GM12878 (cell line): ENCODE results near the gene FAR2. TPM values are rescaled to one million over a fixed set of nuclear protein-coding genes. Genes with fewer than 3 reads are reported as not detected.

Source experiments
- ATAC-seq: fragments of 200-7000 bp; cut with Tn5 transposase; 3 replicates; pipeline ENCODE4 v1.9.1; 2020; ENCODE audit warnings: mild to moderate bottlenecking, moderate library complexity
- BruUV-seq: library from RNA; stranded (reverse); fragments of 400-500 nt; replicated peaks from 2 replicates; lab custom pipeline; 2021; lab: Mats Ljungman, UMichigan
- CTCF ChIA-PET: fragments of 300-600 bp; sonication (Branson Sonifier 250); formaldehyde crosslinking; extraction: SDS; loops from one replicate; lab custom pipeline; 2021; ENCODE audit warnings: inconsistent platforms; lab: Yijun Ruan, JAX
- POLR2A ChIA-PET: fragments of 350-600 bp; formaldehyde crosslinking; extraction: SDS; loops from one replicate; lab custom pipeline; 2021; ENCODE audit warnings: inconsistent platforms; lab: Charles Lee
- RAD21 ChIA-PET: fragments of 300-600 bp; sonication (Branson Sonifier 250); formaldehyde crosslinking; loops from one replicate; lab custom pipeline; 2023; ENCODE audit warnings: antibody characterized with exemption; ENCODE audit not compliant: unreplicated experiment; lab: Charles Lee
- SMC1A ChIA-PET: fragments of 300-600 bp; sonication (Branson Sonifier 250); formaldehyde crosslinking; loops from one replicate; lab custom pipeline; 2023; ENCODE audit not compliant: unreplicated experiment, uncharacterized antibody; lab: Charles Lee
- DNase-seq: peaks from one replicate; pipeline ENCODE4 v3.0.0-alpha.2; 2011; ENCODE audit warnings: low read depth, low spot score
- FAIRE-seq: peaks from 3 replicates; lab custom pipeline; 2011; peaks lifted over from hg19 to GRCh38; lab: Jason Lieb, UNC
- H2AFZ ChIP-seq: 2 replicates; pipeline ENCODE4 v1.6.0; 2011; ENCODE audit warnings: low read depth, low read length, control low read depth; ENCODE audit not compliant: control insufficient read depth
- H3K27ac ChIP-seq: 2 replicates; pipeline ENCODE4 v1.5.1; 2011; ENCODE audit warnings: control low read depth; ENCODE audit not compliant: control insufficient read depth, insufficient read depth
- H3K27me3 ChIP-seq, 2 experiments: replicated peaks in 1 of 2; 2 replicates each; pipeline versions ENCODE4 v1.6.0 to v1.6.1; 2011; ENCODE audit warnings: low read length in 1 of 2; ENCODE audit not compliant: control insufficient read depth in 2 of 2, insufficient read depth in 2 of 2
- H3K36me3 ChIP-seq, 2 experiments: 2 replicates each; pipeline ENCODE4 v1.5.1; 2011; ENCODE audit warnings: low read length in 1 of 2; ENCODE audit not compliant: control insufficient read depth in 2 of 2, insufficient read depth in 2 of 2
- H3K4me1 ChIP-seq: 2 replicates; pipeline ENCODE4 v1.6.1; 2011; ENCODE audit warnings: mild to moderate bottlenecking, low read length, moderate library complexity, mixed read lengths; ENCODE audit not compliant: control insufficient read depth, insufficient read depth
- H3K4me2 ChIP-seq: 2 replicates; pipeline ENCODE4 v1.6.0; 2011; ENCODE audit warnings: control low read depth; ENCODE audit not compliant: control insufficient read depth, insufficient read depth
- H3K4me3 ChIP-seq: fragments of 200-600 bp; sonication (generic); 2 replicates; pipeline ENCODE4 v1.5.1; 2016
- H3K79me2 ChIP-seq: 2 replicates; pipeline ENCODE4 v1.6.0; 2011; ENCODE audit warnings: low read length; ENCODE audit not compliant: control insufficient read depth, insufficient read depth
- H3K9ac ChIP-seq: 2 replicates; pipeline ENCODE4 v1.8.0; 2011; ENCODE audit warnings: low read length, control low read depth, mixed read lengths; ENCODE audit not compliant: control insufficient read depth, insufficient read depth
- H3K9me3 ChIP-seq: replicated peaks from 3 replicates; pipeline ENCODE4 v1.5.1; 2011; ENCODE audit warnings: mild to moderate bottlenecking, low read length; ENCODE audit not compliant: control insufficient read depth, insufficient read depth
- H4K20me1 ChIP-seq: 2 replicates; pipeline ENCODE4 v1.6.0; 2011; ENCODE audit not compliant: control insufficient read depth, insufficient read depth
- BRCA1 ChIP-seq: IDR thresholded peaks from 2 replicates; pipeline ENCODE4 v1.6.1; 2011; ENCODE audit warnings: low read depth, low read length, improper control_type of control experiment
- E2F4 ChIP-seq: IDR thresholded peaks from 2 replicates; pipeline ENCODE4 v1.6.1; 2012; ENCODE audit warnings: low read depth, low read length, improper control_type of control experiment
- FOXK2 ChIP-seq: fragments of 450-650 bp; IDR thresholded peaks from 2 replicates; pipeline ENCODE4 v1.6.1; 2017; ENCODE audit warnings: mild to moderate bottlenecking, moderate library complexity
- FOXM1 ChIP-seq: IDR thresholded peaks from 2 replicates; pipeline ENCODE4 v1.6.1; 2012; ENCODE audit warnings: low read depth, mild to moderate bottlenecking, inconsistent platforms, low read length, moderate library complexity
- MAX ChIP-seq: IDR thresholded peaks from 2 replicates; pipeline ENCODE4 v1.6.1; 2012; ENCODE audit warnings: low read depth, low read length, improper control_type of control experiment
- PAX8 ChIP-seq: fragments of 450-650 bp; IDR thresholded peaks from 2 replicates; pipeline ENCODE4 v1.6.1; 2017; ENCODE audit warnings: mild to moderate bottlenecking, moderate library complexity
- POU2F2 ChIP-seq: IDR thresholded peaks from 3 replicates; pipeline ENCODE4 v1.6.1; 2011; ENCODE audit warnings: low read depth, mild to moderate bottlenecking, low read length, borderline replicate concordance
- RAD21 ChIP-seq: IDR thresholded peaks from 2 replicates; pipeline ENCODE4 v1.6.1; 2011; ENCODE audit warnings: mild to moderate bottlenecking, low read depth, low read length, moderate library complexity; ENCODE audit not compliant: insufficient read depth
- RAD51 ChIP-seq: fragments of 450-650 bp; IDR thresholded peaks from 2 replicates; pipeline ENCODE4 v1.6.1; 2016; ENCODE audit warnings: moderate library complexity, mild to moderate bottlenecking, inconsistent platforms
- RB1 ChIP-seq: fragments of 450-650 bp; formaldehyde crosslinking; IDR thresholded peaks from 2 replicates; pipeline ENCODE4 v1.6.1; 2017; ENCODE audit warnings: mild to moderate bottlenecking, borderline replicate concordance
- STAT3 ChIP-seq: IDR thresholded peaks from 2 replicates; pipeline ENCODE4 v1.6.1; 2011; ENCODE audit warnings: low read depth, low read length, improper control_type of control experiment
- TCF12 ChIP-seq: IDR thresholded peaks from 2 replicates; pipeline ENCODE4 v1.6.1; 2011; ENCODE audit warnings: low read depth, mild to moderate bottlenecking, low read length
- ZNF217 ChIP-seq: fragments of 450-650 bp; IDR thresholded peaks from 2 replicates; pipeline ENCODE4 v1.6.1; 2017; ENCODE audit warnings: antibody characterized with exemption, mild to moderate bottlenecking
- WGBS: methylation state at CpG from one replicate; pipeline ENCODE4 v1.1.6; 2016; ENCODE audit warnings: low lambda C conversion rate; ENCODE audit not compliant: insufficient replicate concordance, insufficient coverage; ENCODE audit errors: missing lambda C conversion rate; 5-methylcytosine and 5-hydroxymethylcytosine counted together
- in situ Hi-C: fragments of 300-500 bp; cut with MboI; formaldehyde crosslinking; loops from 9 replicates; pipeline ENCODE4 v1.14.3; 2018; ENCODE audit warnings: mixed read lengths
- intact Hi-C: fragments of 100-400 bp; cut with micrococcal nuclease; formaldehyde crosslinking; loops from one replicate; pipeline ENCODE4 v1.14.2; 2022; ENCODE audit not compliant: unreplicated experiment
- polyA plus RNA-seq, 11 experiments: library from polyadenylated mRNA; depleted of rRNA in 4 of 11; unstranded in 6 of 11; stranded (reverse) in 5 of 11; fragments of >200 nt; fragmentation: Nextera tagmentation in 4 of 11; fragmentation: Illumina TruSeq in 1 of 11; extraction: Ambion mirVana in 4 of 11; extraction: Trizol in 1 of 11; gene quantifications; 1 replicate in 1 of 11; 2 replicates in 10 of 11; pipeline versions ENCODE4 v1.2.1 to v1.2.3, GENCODE V29; 2011 to 2016; ENCODE audit warnings: inconsistent platforms in 2 of 11, missing spikeins in 2 of 11, low read depth in 1 of 11
- total RNA-seq, 4 experiments: library from RNA; depleted of rRNA in 3 of 4; stranded (reverse); fragments of >200 nt in 3 of 4; fragmentation: Illumina TruSeq in 1 of 4; extraction: Trizol in 1 of 4; gene quantifications; 2 replicates each; pipeline versions ENCODE4 v1.2.1 to v1.2.3, GENCODE V29; 2013 to 2021
- TF ChIP-seq, protein P1 (sequence below): fragments of 450-650 bp; IDR thresholded peaks from 2 replicates; pipeline ENCODE4 v1.6.1; 2014; ENCODE audit warnings: mild to moderate bottlenecking

The FAR2 gene
- total and polyA plus RNA-seq, 10 of the 15 experiments (the other 5 are each of a cell fraction or from before 2014, with no cell fraction given): 0.50 to 1.1 (median 0.65) TPM

- no peak for DNase-seq
- ChIA-PET SMC1A (no interaction called here), CTCF (interaction anchor here (1.8 kb wide), 1 partner anchor 36 kb away, joined by 4 read pairs; no protein-coding TSS in a partner anchor), RAD21 (no interaction called here), POLR2A (no interaction called here)
- Histone ChIP-seq H2AFZ (no peak overlapping the region), H3K79me2 (no peaks in the 10 kb centered on the region), H3K27me3 (no peaks in the 10 kb centered on the region), H3K27ac (no peak overlapping the region), H3K36me3 (no peaks in the 10 kb centered on the region), H4K20me1 (no peaks in the 10 kb centered on the region), H3K4me3 (no peak overlapping the region), H3K4me2 (no peak overlapping the region), H3K9ac (no peak overlapping the region), H3K9me3 (no peaks in the 10 kb centered on the region), H3K4me1 (no peaks in the 10 kb centered on the region)
- no peak for ATAC-seq
- intact Hi-C loops (no loop called here), in situ Hi-C loops (no loop called here)
- no peak for TF ChIP-seq PAX8
- TF ChIP-seq FOXM1: no peak
- TF ChIP-seq TCF12: no peak
- TF ChIP-seq RB1: no peak
- no peak for TF ChIP-seq STAT3
- no peak for TF ChIP-seq RAD21
- TF ChIP-seq POU2F2: no peak
- TF ChIP-seq, protein P1, sequence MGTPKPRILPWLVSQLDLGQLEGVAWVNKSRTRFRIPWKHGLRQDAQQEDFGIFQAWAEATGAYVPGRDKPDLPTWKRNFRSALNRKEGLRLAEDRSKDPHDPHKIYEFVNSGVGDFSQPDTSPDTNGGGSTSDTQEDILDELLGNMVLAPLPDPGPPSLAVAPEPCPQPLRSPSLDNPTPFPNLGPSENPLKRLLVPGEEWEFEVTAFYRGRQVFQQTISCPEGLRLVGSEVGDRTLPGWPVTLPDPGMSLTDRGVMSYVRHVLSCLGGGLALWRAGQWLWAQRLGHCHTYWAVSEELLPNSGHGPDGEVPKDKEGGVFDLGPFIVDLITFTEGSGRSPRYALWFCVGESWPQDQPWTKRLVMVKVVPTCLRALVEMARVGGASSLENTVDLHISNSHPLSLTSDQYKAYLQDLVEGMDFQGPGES: no peak
- TF ChIP-seq ZNF217: no peak
- no peak for TF ChIP-seq FOXK2
- no peak for TF ChIP-seq RAD51
- no peak for TF ChIP-seq MAX
- TF ChIP-seq BRCA1: no peak
- no peak for TF ChIP-seq E2F4
- FAIRE-seq: no peak
- 51% methylated on average over 5 of the region's 5 CpGs for WGBS
- no TSS peak for BruUV-seq
Observed at GRCh38 chr12:29281371-29282005, 132.4 kb downstream of the FAR2 start.
